Measurements from ENCODE around the gene DES. TPM values are rescaled to one million over a fixed set of nuclear protein-coding genes. Genes with fewer than 3 reads are reported as not detected.

Gene DES
- total RNA-seq (ENCODE audit: low replicate concordance): 0.31 TPM in 1 of 2 replicates, not detected in the other

GRCh38 chr2:219418155-219419011 is at the start of gene DES:
DES (plus strand) TSS chr2:219418377; CDS start chr2:219418463, 86 bp downstream.
- H3K79me2 ChIP-seq (ENCODE audit: low read depth): no peaks in the 10 kb centered on the region
- H4K20me1 ChIP-seq (ENCODE audit: low read depth): no peaks in the 10 kb centered on the region
- H3K9ac ChIP-seq: no peak within 1 kb of the TSS
- peaks cover 29% of the 10 kb centered on the region for H3K27me3 ChIP-seq
- H3K36me3 ChIP-seq: no peaks in the 10 kb centered on the region
- peak; percentile 58 for TF ChIP-seq EZH2 (IDR thresholded peaks at IDR 0.05)
- no peak for TF ChIP-seq CTCF (IDR thresholded peaks at IDR 0.05)
- TF ChIP-seq EZH2phosphoT487 (IDR thresholded peaks at IDR 0.05): no peak
- no peak within 1 kb of the TSS for H2AFZ ChIP-seq (replicated peaks)
- no peaks in the 10 kb centered on the region for H3K36me3 Mint-ChIP-seq
- H3K4me1 Mint-ChIP-seq: peaks cover 24% of the 10 kb centered on the region
- peaks cover 11% of the 10 kb centered on the region for H3K4me1 ChIP-seq
- no peak within 1 kb of the TSS for H3K4me3 Mint-ChIP-seq
- H3K4me2 ChIP-seq: peak within 1 kb of the TSS; percentile 6
- H3K27ac Mint-ChIP-seq: peak within 1 kb of the TSS; percentile 79
- H3K9me3 ChIP-seq (ENCODE audit: low read depth): no peaks in the 10 kb centered on the region
- peaks cover 6% of the 10 kb centered on the region for H3F3A ChIP-seq (ENCODE audit: low read depth)
- H3K27ac ChIP-seq: no peak within 1 kb of the TSS
- peaks cover 10% of the 10 kb centered on the region for H3K27me3 Mint-ChIP-seq (ENCODE audit: insufficient read depth, low read depth)
- H3K4me3 ChIP-seq: no peak within 1 kb of the TSS
- peaks cover 5% of the 10 kb centered on the region for H3K9me3 Mint-ChIP-seq
- peak; percentile 42 for DNase-seq (ENCODE audit: low spot score)

- H3K36me3 Mint-ChIP-seq: peaks cover 5% of the 10 kb centered on the region
- peaks cover 6% of the 10 kb centered on the region for H3K4me1 Mint-ChIP-seq
- H3K9me3 ChIP-seq (ENCODE audit: low read depth): no peaks in the 10 kb centered on the region
- H3K4me1 ChIP-seq: no peaks in the 10 kb centered on the region
- no peak overlapping the region for H3K27ac ChIP-seq
- H3K27ac Mint-ChIP-seq: no peak overlapping the region
- no peak overlapping the region for H2AFZ ChIP-seq (replicated peaks)
- H3K9ac ChIP-seq: no peak overlapping the region
- TF ChIP-seq CTCF (IDR thresholded peaks at IDR 0.05): no peak
- H3F3A ChIP-seq (ENCODE audit: low read depth): no peaks in the 10 kb centered on the region
- H3K36me3 ChIP-seq: no peaks in the 10 kb centered on the region
- H3K4me2 ChIP-seq: no peak overlapping the region
- H3K79me2 ChIP-seq (ENCODE audit: low read depth): no peaks in the 10 kb centered on the region
- no peak for DNase-seq (ENCODE audit: low spot score)
- H3K27me3 ChIP-seq: no peaks in the 10 kb centered on the region
- H3K9me3 Mint-ChIP-seq: no peaks in the 10 kb centered on the region
- no peaks in the 10 kb centered on the region for H4K20me1 ChIP-seq (ENCODE audit: low read depth)
- no peaks in the 10 kb centered on the region for H3K27me3 Mint-ChIP-seq (ENCODE audit: insufficient read depth, low read depth)
- no peak overlapping the region for H3K4me3 Mint-ChIP-seq
- no peak overlapping the region for H3K4me3 ChIP-seq
These were observed 49.4 kb upstream of the DES start for GRCh38 chr2:219368690-219369191.

- Histone ChIP-seq H3K4me3 (no peak overlapping the region), H2AFZ (replicated peaks) (no peak overlapping the region), H3K27ac (no peak overlapping the region), H3K27me3 (no peaks in the 10 kb centered on the region), H3K36me3 (no peaks in the 10 kb centered on the region), H4K20me1 (ENCODE audit: low read depth) (no peaks in the 10 kb centered on the region), H3K4me1 (no peaks in the 10 kb centered on the region), H3F3A (ENCODE audit: low read depth) (no peaks in the 10 kb centered on the region), H3K9me3 (ENCODE audit: low read depth) (no peaks in the 10 kb centered on the region), H3K4me2 (no peak overlapping the region), H3K79me2 (ENCODE audit: low read depth) (no peaks in the 10 kb centered on the region), H3K9ac (no peak overlapping the region)
- Mint-ChIP-seq H3K27ac (no peak overlapping the region), H3K27me3 (ENCODE audit: insufficient read depth, low read depth) (no peaks in the 10 kb centered on the region), H3K4me3 (no peak overlapping the region), H3K36me3 (peaks cover 12% of the 10 kb centered on the region), H3K4me1 (peaks cover 6% of the 10 kb centered on the region), H3K9me3 (no peaks in the 10 kb centered on the region)
- no peak for TF ChIP-seq EZH2 (IDR thresholded peaks at IDR 0.05)
- no peak for TF ChIP-seq CTCF (IDR thresholded peaks at IDR 0.05)
- TF ChIP-seq EZH2phosphoT487 (IDR thresholded peaks at IDR 0.05): no peak
- no peak for DNase-seq (ENCODE audit: low spot score)
These were observed 48.7 kb upstream of the DES start for GRCh38 chr2:219369447-219369861.
